Gastrocnemius medialis (tissue), 4 donors: Measurements from ENCODE around the gene CCDC110. TPM values are rescaled to one million over a fixed set of nuclear protein-coding genes. Genes with fewer than 3 reads are reported as not detected.

Experiments used
- ATAC-seq, 2 donors: fragments of 150-250 bp; one replicate each; pipeline ENCODE4 v1.9.1; 2016
- DNase-seq, 2 donors: peaks; one replicate each; pipeline ENCODE4 v3.0.0-alpha.2; 2019
- H3K27ac ChIP-seq, 4 donors: fragments of 200-600 bp; sonication (generic); 1 replicate in 1 of 4; 2 replicates in 3 of 4; pipeline ENCODE4 v1.5.1; 2016 to 2018; ENCODE audit warnings: mild to moderate bottlenecking in 2 of 4, moderate library complexity in 1 of 4
- H3K27me3 ChIP-seq, 3 donors: fragments of 200-600 bp; sonication (generic) in 2 of 3; 1 replicate in 1 of 3; 2 replicates in 2 of 3; pipeline versions ENCODE4 v1.5.1 to v1.6.0; 2016 to 2019; ENCODE audit warnings: mild to moderate bottlenecking in 1 of 3, moderate library complexity in 1 of 3
- H3K36me3 ChIP-seq, 2 donors: fragments of 200-600 bp; sonication (generic) in 1 of 2; one replicate each; pipeline ENCODE4 v1.5.1; 2017 to 2018
- H3K4me1 ChIP-seq, 2 donors: fragments of 200-600 bp; sonication (generic) in 1 of 2; one replicate each; pipeline ENCODE4 v1.5.1; 2016 to 2017; ENCODE audit warnings: mild to moderate bottlenecking in 2 of 2
- H3K4me3 ChIP-seq, 4 donors: fragments of 200-600 bp; sonication (generic) in 3 of 4; 1 replicate in 1 of 4; 2 replicates in 3 of 4; pipeline ENCODE4 v1.5.1; 2016 to 2019; ENCODE audit warnings: mild to moderate bottlenecking in 2 of 4
- H3K9me3 ChIP-seq, 3 donors: fragments of 200-600 bp; sonication (generic) in 2 of 3; 1 replicate in 1 of 3; 2 replicates in 2 of 3; pipeline ENCODE4 v1.5.1; 2016 to 2019
- POLR2A ChIP-seq, 2 donors: fragments of 450-650 bp; IDR thresholded peaks; one replicate each; pipeline ENCODE4 v1.6.1; 2017; ENCODE audit warnings: antibody characterized with exemption in 2 of 2, mild to moderate bottlenecking in 2 of 2, moderate library complexity in 2 of 2
- in situ Hi-C, 4 donors: fragments of 200-750 bp; cut with MboI; loops; one replicate each; pipeline versions ENCODE4 v1.15.0 to v1.8.0; 2017; ENCODE audit warnings: low sequenced_read_pairs in 4 of 4
- intact Hi-C: fragments of 100-400 bp; cut with DNase I; formaldehyde crosslinking; loops from one replicate; pipeline ENCODE4 v1.15.1; 2023; ENCODE audit warnings: low total_unique reads
- total RNA-seq, 4 donors: library from RNA; depleted of rRNA; stranded (reverse); fragments of >200 nt; gene quantifications; one replicate each; pipeline versions ENCODE4 v1.1.0 to v1.2.3, GENCODE V29; 2016
- TF ChIP-seq, protein P1 (sequence below), 5 experiments: fragments of 450-650 bp in 3 of 5; fragments of 200-600 bp in 2 of 5; sonication (generic) in 2 of 5; IDR thresholded peaks in 4 of 5; conservative IDR thresholded peaks in 1 of 5; 1 replicate in 4 of 5; 2 replicates in 1 of 5; pipeline ENCODE4 v1.5.1; 2016 to 2019; ENCODE audit warnings: antibody characterized with exemption in 5 of 5, mild to moderate bottlenecking in 3 of 5, moderate library complexity in 3 of 5

CCDC110 gene
- total RNA-seq, 4 donors from 2014 or later: 0.97 to 4.1 (median 1.8) TPM

DNA sequence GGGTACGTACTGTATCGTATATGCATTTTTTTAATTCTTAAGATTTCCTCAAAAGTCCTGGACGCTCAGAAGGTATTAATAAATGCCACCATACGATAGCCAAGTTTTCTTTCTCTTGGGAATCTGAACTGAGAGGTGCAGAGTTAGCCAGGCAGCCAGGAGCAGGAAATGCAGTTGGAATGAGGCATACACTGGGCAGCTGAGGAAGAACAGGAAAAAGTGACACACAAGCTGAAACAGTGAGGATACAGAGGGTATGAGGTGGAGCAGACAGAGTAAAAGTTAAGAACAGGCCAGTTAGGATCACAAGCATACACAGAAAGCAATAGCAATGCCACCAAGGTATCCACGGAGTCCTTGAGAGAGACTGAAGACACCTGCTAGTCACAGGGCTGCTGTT is 59.1 kb downstream of the CCDC110 start:
- intact Hi-C loops (no loop called here), in situ Hi-C loops (no loop called here)
- Histone ChIP-seq H3K27me3 (no peaks in the 10 kb centered on the region), H3K4me1 (peaks cover 0 to 4% of the 10 kb centered on the region in 2 donors), H3K36me3 (peaks cover 0 to 79% of the 10 kb centered on the region in 2 donors), H3K9me3 (no peaks in the 10 kb centered on the region), H3K4me3 (no peak overlapping the region), H3K27ac (peak overlapping the region in 1 of 4 donors; percentile 8)
- TF ChIP-seq, protein P1, sequence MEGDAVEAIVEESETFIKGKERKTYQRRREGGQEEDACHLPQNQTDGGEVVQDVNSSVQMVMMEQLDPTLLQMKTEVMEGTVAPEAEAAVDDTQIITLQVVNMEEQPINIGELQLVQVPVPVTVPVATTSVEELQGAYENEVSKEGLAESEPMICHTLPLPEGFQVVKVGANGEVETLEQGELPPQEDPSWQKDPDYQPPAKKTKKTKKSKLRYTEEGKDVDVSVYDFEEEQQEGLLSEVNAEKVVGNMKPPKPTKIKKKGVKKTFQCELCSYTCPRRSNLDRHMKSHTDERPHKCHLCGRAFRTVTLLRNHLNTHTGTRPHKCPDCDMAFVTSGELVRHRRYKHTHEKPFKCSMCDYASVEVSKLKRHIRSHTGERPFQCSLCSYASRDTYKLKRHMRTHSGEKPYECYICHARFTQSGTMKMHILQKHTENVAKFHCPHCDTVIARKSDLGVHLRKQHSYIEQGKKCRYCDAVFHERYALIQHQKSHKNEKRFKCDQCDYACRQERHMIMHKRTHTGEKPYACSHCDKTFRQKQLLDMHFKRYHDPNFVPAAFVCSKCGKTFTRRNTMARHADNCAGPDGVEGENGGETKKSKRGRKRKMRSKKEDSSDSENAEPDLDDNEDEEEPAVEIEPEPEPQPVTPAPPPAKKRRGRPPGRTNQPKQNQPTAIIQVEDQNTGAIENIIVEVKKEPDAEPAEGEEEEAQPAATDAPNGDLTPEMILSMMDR (IDR thresholded peaks at IDR 0.05 in 4 of 5, conservative IDR thresholded peaks at IDR 0.05 in 1 of 5): no peak
- no peak for TF ChIP-seq POLR2A (IDR thresholded peaks at IDR 0.05)
- DNase-seq (no peak), ATAC-seq (no peak)

- Histone ChIP-seq H3K9me3 (no peaks in the 10 kb centered on the region), H3K27me3 (no peaks in the 10 kb centered on the region), H3K27ac (no peak overlapping the region), H3K36me3 (peaks cover 0 to 77% of the 10 kb centered on the region in 2 donors), H3K4me3 (no peak overlapping the region), H3K4me1 (peaks cover 0 to 4% of the 10 kb centered on the region in 2 donors)
- in situ Hi-C loops: no loop called here
- intact Hi-C loops: no loop called here
- TF ChIP-seq, protein P1 (IDR thresholded peaks at IDR 0.05 in 4 of 5, conservative IDR thresholded peaks at IDR 0.05 in 1 of 5): no peak
- TF ChIP-seq POLR2A (IDR thresholded peaks at IDR 0.05): no peak
- DNase-seq (no peak), ATAC-seq (no peak)
Measured at GRCh38 chr4:185411849-185412248, 59.7 kb downstream of the CCDC110 start.

DNA sequence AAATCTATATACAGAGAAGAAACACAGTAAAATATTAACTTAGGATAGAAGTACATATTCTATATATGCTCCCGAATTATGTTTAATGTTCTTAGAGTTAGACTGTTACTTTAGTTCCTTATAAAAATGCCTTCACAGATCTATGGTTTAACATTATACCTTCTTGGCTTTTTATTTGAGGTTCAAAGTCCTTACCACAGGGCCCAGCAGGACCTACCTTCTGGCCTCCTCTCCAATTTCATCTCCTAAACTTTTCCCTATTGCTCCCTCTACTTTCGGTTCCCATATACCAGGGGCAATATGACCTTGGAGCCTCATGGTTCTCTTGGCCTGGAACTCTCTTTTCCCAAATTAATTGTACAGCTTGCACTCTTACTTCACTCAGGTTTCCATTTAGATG is 63.1 kb downstream of the CCDC110 start:
- intact Hi-C loops (no loop called here), in situ Hi-C loops (no loop called here)
- ATAC-seq: no peak
- H3K4me3 ChIP-seq: no peak overlapping the region
- no peak for DNase-seq
- peaks cover 0 to 4% of the 10 kb centered on the region in 2 donors for H3K4me1 ChIP-seq
- no peaks in the 10 kb centered on the region for H3K9me3 ChIP-seq
- peaks cover 0 to 65% of the 10 kb centered on the region in 2 donors for H3K36me3 ChIP-seq
- no peak for TF ChIP-seq POLR2A (IDR thresholded peaks at IDR 0.05)
- TF ChIP-seq, protein P1 (IDR thresholded peaks at IDR 0.05 in 4 of 5, conservative IDR thresholded peaks at IDR 0.05 in 1 of 5): no peak
- no peak overlapping the region for H3K27ac ChIP-seq
- H3K27me3 ChIP-seq: no peaks in the 10 kb centered on the region

DNA sequence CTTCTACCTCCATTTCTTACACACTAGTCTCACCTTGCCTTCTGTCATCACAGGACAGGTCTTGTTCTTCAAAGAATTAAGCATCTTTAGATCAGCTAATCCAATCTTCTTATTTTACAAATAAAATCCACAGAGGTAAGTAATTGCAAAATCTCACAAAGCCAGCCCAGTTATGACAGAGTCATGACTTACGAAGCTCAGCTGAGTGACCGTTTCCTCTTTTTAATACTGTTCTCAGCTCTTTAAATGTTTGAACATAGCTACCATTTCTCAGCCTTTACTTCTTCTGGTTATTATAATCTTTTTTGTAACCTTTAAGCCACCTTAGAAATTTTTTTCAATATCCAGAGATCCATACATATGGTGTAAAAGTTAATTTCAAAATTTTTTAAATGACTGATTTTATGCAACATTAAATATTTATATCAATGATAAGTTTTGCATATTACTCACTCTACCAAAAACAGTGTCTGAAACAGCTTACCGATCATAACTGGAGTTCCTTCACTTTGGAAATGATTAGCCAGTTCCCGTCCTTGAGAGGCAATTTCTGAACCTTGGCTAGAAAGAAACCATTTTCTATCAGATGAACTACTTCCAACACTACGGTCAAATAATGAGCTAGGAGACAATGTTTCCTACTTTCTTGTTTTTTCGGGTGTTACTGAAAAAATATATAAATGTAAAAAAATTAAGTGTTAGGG is 66.1 kb downstream of the CCDC110 start:
- intact Hi-C loops: no loop called here
- in situ Hi-C loops: no loop called here
- Histone ChIP-seq H3K36me3 (peaks cover 4 to 72% of the 10 kb centered on the region in 2 donors), H3K4me1 (no peaks in the 10 kb centered on the region), H3K27me3 (no peaks in the 10 kb centered on the region), H3K27ac (no peak overlapping the region), H3K9me3 (no peaks in the 10 kb centered on the region), H3K4me3 (no peak overlapping the region)
- ATAC-seq: no peak
- no peak for DNase-seq
- TF ChIP-seq, protein P1 (IDR thresholded peaks at IDR 0.05 in 4 of 5, conservative IDR thresholded peaks at IDR 0.05 in 1 of 5): no peak
- no peak for TF ChIP-seq POLR2A (IDR thresholded peaks at IDR 0.05)
